Activated T-cell treated with anti-CD3 and anti-CD28 coated beads, Interleukin-2, amount 50 U/mL, for 48 hours (primary cell): ENCODE data around the gene ZNF302.
"Not testable (repeated sequence)": the region's sequence is repeated elsewhere in the genome, so short reads cannot be mapped to it uniquely, and the experiment has no call there.

Source experiments
- DNase-seq, 2 experiments: peaks; one replicate each; pipeline ENCODE4 v3.0.0-alpha.2; 2020

ZNF302 gene

GRCh38 chr19:34673590-34673989 lies 3.9 kb upstream of the ZNF302 start:
- no peak for DNase-seq

- no peak for DNase-seq
These were observed 2.2 kb upstream of the ZNF302 start for GRCh38 chr19:34675250-34675649.

DNA sequence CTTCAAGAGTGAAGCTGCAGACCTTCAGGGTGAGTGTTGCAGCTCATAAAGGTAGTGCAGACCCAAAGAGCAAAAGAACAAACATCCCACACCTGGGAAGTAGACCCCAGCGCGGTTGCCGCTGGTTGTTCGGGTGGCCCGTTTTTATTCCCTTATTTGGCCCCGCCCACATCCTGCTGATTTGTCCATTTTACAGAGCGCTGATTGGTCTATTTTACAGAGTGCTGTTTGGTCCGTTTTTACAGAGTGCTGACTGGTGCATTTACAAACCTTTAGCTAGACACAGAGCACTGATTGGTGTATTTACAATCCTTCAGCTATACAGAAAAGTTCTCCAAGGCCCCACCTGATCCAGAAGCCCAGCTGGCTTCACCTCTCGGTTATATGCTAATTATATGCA lies 1.6 kb upstream of the ZNF302 start:
- no peak for DNase-seq

GRCh38 chr19:34676697-34677385 lies 637 bp upstream of the ZNF302 start, which contains the start of gene SCGB2B2:
Gene SCGB2B2 (minus strand): TSS chr19:34677159. CDS start chr19:34594563, 82,596 bp downstream.
- peak in 1 of 2 experiments; percentile 73 for DNase-seq

DNA sequence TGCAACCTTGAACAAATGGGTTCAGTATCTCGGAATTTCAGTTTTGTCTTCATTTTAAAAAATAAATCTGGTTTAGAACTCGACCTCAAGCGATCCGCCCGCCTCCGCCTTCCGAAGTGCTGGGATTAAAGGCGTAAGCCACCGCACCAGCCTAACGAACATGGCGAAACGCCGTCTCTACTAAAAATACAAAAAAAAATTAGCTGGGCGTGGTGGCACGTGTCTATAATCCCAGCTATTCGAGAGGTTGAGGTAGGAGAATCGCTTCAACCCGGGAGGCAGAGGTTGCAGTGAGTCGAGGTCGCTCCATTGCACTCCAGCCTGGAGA lies 571 bp downstream of the ZNF302 start:
- DNase-seq: no peak

GRCh38 chr19:34678421-34678820 lies 943 bp downstream of the ZNF302 start:
- no peak for DNase-seq

- no peak for DNase-seq
These were observed 4.0 kb downstream of the ZNF302 start for GRCh38 chr19:34681478-34681877.

GRCh38 chr19:34685266-34685665 lies 7.8 kb downstream of the ZNF302 start:
- not testable (repeated sequence) for DNase-seq

- no peak for DNase-seq
These were observed 9.0 kb downstream of the ZNF302 start for GRCh38 chr19:34686455-34686854.

- no peak for DNase-seq
These were observed 9.9 kb downstream of the ZNF302 start for GRCh38 chr19:34687348-34687747.

DNA sequence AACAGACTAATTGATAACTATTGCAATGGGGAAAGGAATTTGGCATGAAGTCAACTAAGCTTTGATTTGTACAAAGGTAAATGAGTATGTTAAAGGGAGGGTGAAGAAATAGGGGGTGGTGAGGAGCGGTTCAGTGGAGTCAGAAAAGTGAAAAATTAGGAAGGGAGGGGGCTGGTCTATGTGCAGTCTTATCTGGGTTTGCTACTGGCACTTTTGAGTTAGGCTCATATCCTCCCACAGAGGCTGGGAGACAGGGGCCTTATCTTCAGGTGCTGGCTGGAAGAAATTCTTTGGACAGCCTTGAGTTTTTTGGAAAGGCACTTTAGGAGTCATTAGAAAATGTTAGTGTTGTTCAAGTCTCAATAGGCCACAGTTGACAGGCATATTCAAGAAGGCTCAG lies 11.1 kb downstream of the ZNF302 start:
- DNase-seq: no peak

GRCh38 chr19:34690372-34690771 lies 12.9 kb downstream of the ZNF302 start:
- no peak for DNase-seq

- DNase-seq: no peak
These were observed 15.1 kb downstream of the ZNF302 start for GRCh38 chr19:34692549-34692948.

DNA sequence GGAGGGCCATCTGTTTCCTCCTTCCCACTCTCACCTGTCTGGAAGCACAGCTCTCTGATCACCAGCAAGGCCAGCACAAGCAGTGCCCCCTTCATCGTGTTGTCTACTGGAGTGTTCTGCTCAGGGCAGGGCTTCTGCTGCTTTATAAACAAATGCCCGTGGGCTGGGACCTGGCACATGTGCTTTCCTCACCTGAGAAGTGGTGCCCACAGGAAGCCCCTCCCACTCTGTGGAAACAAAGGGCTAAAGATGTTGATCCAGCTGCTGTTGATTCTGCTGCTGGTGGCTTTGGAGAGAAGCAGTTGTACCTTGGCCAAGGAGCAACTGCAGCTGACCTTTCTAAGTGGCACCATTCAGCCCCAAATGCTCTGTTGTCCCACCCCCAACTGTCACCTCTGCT lies 30.2 kb downstream of the ZNF302 start:
- no peak for DNase-seq

GRCh38 chr19:34711890-34712289 lies 34.4 kb downstream of the ZNF302 start:
- DNase-seq: no peak

GRCh38 chr19:34712395-34713261 lies 35.1 kb downstream of the ZNF302 start:
- DNase-seq: peak; percentile 35 to 50

DNA sequence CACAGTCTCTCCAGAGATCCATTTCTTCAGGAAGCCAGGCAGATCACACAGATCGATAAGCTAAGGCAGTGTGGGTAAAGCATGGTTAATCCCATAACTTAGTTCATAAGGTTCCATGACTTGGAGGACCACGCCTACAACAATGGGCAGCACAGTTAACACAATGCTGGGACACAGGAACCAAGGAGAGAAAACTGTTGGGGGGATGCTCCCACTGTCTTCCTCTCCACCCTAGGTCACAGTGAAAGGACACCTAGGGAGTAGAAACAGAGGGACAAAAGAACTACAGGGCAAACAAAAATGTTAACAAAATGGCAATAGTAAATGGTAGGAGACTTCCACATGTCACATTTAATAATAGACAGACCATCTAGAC lies 35.8 kb downstream of the ZNF302 start:
- no peak for DNase-seq

GRCh38 chr19:34715357-34715756 lies 37.9 kb downstream of the ZNF302 start:
- no peak for DNase-seq

- DNase-seq: no peak
These were observed 44.9 kb downstream of the ZNF302 start for GRCh38 chr19:34722353-34722752.

GRCh38 chr19:34725400-34725799 lies 47.9 kb downstream of the ZNF302 start:
- no peak for DNase-seq

DNA sequence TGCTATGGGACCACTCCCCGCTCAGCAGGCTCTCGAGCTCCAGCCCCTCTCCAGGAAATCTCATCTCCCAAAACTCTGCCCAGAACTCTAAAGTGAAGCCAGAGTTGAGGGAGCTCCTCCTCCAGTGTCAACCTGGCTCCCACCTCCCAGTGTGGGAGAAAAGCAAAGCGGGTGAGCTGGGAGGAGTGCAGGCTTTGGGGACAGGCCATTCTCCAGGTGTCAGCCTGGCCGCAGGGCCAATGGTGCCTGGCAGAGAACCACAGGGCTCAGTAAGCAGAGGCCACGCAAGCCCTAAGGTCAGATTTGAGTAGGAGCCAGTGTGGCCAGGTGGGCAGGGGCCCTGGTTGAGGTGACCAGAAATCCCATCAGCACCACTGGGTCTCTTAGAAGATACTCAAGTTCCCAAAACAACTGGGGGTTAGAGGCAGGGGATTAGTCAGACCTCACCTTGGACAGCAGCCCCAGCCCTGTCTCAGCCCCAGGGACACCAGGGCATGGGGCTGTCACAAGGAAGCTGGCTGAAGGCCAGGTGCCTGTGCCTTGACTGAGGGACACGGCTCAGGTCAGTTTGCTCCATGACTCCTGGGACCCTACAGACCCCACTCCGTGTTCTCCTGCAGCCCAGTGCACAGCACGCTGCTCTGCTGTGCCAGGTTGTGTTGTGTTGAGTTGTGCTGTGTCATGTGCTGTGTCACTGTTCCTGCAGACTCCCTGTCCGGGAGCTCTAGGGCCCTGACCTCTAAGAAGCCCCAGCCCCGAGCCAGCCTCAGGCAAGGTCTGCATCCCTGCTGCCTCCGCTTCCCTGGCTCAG lies 53.7 kb downstream of the ZNF302 start:
- DNase-seq: no peak

- no peak for DNase-seq
These were observed 54.5 kb downstream of the ZNF302 start for GRCh38 chr19:34731964-34732363.

GRCh38 chr19:34732612-34733211 lies 55.2 kb downstream of the ZNF302 start:
- peak in 1 of 2 experiments; percentile 20 for DNase-seq
